HG03558 (cell line): Measurements from ENCODE around the gene CCDC69.

Experiments used
- ATAC-seq: cut with Tn5 transposase; IDR thresholded peaks from one replicate; pipeline ENCODE4 v1.9.1; 2021; ENCODE audit warnings: moderate number of reproducible peaks; ENCODE audit not compliant: unreplicated experiment; ENCODE audit errors: extremely low read depth

CCDC69 gene

DNA sequence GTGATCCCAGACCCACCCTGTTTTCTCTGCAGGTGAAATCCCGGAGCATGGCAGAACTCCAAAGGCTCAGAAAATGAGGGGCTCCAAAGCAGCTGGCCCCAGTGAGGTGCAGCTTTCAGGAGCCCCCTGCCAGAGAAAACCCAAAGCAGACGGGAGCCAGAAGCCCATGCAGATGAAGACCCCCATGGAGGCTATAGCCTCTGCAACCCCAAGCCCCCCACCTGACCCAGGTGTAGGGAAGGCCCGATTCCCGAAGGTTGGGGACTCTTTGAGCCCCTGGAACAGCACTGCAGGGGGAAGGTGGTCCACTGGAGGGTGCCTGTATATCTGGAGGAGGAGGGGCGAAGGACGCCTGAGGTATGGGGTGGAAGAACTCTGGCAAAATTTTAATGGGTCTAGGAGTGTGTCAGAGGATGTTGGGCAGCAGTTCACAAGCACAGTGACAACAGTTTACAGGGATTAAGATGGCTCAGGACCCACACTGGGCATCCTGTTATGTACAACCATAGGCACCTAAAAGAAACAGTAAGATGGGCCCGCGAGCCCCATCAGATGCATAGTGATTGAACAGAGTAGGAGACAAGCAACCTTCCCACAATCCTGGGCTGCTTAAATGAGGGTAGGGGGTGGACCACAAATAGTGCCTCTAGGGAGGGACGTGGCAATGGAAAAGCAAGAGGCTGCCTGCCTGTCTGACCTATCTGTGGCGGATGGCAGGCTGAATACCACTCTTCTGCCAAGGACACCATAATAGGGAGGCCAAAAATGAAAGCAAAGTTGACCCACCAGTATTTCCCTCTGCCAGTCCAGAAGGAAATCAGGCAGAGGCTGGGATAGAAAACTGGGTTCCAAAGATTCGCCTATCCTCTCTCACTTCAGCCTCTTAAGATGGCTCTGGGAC lies 49.9 kb downstream of the CCDC69 start:
- ATAC-seq = no peak

GRCh38 chr5:151171529-151171928 lies 52.4 kb downstream of the CCDC69 start:
- ATAC-seq = no peak

DNA sequence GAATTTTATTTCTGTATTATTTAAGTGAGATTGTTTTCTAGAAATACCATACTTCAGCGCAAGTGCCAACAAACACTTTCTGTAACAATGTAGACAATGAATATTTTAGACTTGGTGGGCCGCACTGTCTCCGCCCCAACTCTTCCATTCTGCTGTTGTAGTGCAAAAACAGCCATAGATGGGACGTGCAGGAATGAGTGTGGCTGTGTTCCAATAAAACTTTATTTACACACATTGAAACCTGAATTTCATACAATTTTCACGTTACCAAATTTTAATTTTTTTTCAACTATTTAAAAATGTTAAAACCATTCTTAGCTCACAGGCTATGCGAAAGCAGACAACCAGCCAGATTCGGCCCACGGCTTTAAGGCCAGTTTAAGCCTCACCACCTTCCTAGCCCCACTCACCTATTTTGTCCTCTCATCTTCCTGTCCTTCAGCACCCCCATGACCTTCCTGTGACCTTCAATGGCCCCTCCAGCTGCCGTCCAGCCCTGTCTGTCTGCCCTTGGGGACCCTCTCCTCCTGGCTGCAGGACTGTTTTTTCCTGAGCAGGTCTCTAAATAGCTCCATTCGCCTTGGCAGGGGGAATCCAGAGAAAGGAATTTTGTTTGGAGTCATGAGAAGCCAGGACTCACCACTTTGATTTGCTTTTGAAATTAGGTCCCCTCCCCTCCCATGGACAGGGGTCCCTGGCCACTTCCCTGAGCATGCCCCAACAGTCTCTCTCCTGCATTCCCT lies 55.1 kb downstream of the CCDC69 start:
- ATAC-seq = no peak

DNA sequence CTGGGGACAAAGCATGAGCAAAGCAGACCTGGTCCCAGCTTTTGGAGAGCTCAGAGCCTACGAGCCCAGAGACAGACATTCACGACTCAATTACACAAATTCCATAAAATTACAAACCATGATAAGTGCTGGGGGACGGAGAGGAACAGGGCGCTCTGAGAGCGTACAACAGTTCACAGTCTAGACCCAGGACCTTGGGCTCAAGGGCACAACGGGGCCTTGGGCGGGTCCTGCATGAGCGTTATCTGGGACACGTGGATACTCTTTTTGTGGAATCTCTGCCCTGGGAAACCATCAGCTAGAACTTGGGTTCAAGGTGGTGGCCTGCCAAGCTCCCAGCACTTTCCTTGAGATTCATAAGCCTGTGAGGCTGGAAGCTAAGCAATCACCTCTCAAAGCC lies 56.9 kb downstream of the CCDC69 start:
- no peak for ATAC-seq

- peak; percentile 81 for ATAC-seq
These were observed 59.1 kb downstream of the CCDC69 start for GRCh38 chr5:151164687-151165392.

DNA sequence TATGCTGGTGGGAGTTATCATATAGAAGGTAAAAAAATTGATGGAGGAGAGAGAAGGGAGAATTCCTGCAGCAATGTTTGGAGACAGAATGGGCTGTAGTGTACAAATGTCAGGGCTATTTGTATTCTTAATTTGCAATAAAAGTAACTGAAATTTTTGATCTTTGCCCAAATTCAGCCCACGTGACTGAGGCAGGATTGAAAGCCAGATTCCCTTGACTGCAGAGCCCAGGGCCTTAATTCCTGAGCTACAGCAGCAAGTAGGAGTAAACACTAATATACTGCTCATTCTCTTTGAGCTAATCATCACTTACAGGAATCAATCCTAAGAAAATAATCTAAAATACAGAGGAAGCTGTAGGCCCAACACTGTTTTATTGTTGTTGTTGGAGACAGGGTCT lies 61.1 kb downstream of the CCDC69 start:
- ATAC-seq = no peak

DNA sequence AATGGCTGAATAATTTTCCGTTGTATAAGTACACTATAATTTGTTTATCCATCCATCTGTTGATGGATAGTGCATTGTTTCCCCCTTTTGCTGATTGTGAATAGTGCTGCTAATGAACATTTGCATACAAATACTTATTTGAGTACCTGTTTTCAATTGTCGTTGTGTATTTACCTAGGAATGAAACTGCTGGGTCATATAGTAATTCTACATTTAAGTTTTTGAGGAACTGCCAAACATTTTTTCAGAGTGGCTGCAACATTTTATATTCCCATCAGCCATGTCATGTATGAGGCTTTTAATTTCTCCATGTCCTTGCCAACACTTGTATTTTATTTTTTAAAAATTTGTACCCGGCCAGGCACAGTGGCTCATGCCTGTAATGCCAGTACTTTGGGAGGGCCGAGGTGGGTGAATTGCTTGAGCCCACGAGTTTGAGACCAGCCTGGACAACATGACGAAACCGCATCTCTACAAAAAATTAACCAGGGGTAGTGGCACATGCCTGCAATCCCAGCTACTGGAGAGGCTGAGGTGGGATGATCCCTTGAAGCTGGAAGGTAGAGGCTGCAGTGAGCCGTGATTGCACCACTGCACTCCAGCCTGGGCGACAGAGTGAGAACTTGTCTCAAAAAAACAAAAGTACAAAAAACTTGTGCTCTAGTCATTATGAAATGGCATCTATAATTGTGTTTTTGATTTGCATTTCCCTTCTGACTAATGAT lies 64.1 kb downstream of the CCDC69 start:
- no peak for ATAC-seq

- ATAC-seq = no peak
These were observed 65.6 kb downstream of the CCDC69 start for GRCh38 chr5:151158287-151158661.

- ATAC-seq = no peak
These were observed 66.2 kb downstream of the CCDC69 start, which contains the start of gene ANXA6 for GRCh38 chr5:151157426-151158286. ANXA6 (minus strand) TSS chr5:151157779; CDS start chr5:151147901, 9,878 bp downstream.

DNA sequence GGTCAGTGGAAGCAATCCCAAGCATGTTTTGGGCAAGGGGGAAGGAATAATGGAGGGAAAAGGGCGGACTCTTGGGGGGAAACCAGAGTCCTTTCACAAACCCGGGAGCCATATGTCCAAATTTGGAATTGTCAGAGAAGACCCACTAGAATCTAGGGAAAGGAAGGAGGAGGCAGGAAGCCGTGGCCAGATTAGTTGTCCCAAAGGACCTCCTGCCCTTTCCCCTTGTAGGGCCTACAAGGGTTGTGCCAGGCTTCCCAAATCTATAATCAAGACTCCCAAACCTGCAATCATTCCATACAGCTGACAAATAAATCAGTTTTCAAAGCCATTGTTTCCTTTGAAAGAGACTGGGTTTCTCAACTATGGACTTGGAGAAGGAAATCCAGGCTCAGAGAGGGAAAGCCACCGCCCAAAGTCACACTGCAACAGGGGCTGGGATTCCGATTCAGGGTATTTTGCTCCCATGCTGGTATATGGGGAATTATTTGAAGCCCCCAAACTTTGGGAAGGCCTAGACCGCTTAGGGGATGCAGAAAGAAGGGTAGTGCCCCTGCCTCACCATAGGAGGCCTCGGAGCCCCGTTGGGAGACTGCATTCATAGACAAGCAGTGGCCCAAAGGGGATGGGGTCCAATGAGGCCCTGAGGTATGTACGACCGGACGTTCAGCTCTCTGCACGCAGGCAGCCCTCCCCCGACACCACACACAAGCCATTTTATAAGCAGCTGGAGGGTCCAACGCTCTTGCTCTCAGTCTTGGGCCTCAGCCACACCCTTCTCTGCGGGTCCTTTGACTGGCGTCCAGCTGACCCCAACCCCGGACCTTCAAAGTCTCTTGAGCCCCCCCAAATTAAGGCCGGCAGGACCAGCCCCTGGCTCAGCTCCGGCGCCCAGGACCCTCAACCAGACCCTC lies 67.1 kb downstream of the CCDC69 start:
- ATAC-seq = no peak

GRCh38 chr5:151155775-151156506 lies 68.0 kb downstream of the CCDC69 start:
- ATAC-seq = no peak

DNA sequence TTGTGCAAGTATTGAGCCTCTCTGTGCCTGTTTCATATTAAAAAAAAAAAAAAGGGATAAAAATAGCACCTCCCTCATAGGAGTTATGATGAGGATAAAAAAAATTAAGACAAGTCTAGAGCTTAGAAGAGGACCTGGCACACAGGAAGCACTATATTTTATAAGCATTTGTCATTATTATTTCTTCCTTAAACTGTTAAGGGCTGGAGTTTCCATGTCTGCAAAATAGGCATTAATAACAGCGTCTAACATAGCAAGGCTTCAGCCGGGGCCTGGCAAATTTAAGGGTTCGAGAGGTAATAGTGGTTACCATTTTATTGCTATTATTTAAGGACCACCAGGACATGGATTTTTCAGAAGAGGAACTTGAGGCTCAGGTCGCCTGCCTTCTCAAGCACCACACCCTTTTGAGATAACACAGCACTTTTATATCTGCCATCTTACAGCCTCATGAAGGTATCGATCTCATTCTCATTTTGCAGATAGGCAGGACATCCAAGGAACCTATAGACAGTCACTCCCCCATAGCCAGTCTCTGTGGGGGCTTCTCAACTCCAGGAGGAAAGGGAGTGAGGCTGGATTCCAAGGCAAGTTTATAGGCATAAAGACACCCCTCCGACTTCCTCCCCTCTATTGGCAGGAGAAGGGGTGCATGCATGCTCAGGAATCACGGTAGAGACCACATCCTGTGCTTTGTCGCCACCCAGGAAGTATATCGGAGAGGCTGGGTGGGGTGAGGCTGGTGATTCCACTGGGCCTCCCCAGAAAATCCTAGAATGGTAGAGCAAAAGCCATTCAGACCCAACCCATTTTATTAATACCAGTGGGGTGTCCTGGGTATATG lies 68.7 kb downstream of the CCDC69 start:
- ATAC-seq = no peak

GRCh38 chr5:151153766-151154272 lies 70.1 kb downstream of the CCDC69 start:
- no peak for ATAC-seq

- no peak for ATAC-seq
These were observed 70.6 kb downstream of the CCDC69 start for GRCh38 chr5:151153300-151153699.

- ATAC-seq = no peak
These were observed 72.1 kb downstream of the CCDC69 start for GRCh38 chr5:151151793-151152192.

DNA sequence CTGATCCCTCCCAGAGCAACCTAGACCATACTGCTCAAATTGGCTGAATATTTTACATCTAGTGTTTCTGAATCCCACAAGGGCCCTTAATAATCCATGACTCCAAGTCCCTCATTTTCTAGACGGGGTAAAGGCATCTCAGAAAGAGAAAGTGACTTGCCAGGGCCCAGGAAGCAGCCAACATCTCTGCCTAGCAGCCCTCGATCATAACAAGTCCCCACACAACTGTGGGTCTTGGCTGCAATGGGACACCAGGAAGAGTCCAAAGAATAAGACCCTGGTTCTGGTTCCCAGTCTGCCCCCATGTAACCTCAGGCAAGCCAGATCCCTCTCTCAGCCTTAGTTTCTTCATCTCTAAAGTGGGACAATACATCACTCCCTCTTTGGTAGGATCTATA lies 72.6 kb downstream of the CCDC69 start:
- ATAC-seq = no peak
